H1 (cell line): ENCODE data around the gene OOSP4A. TPM values are rescaled to one million over a fixed set of nuclear protein-coding genes. Genes with fewer than 3 reads are reported as not detected.
A peak's percentile ranks its signal among the peaks of the same experiment; 100 is the strongest.

ENCODE experiments used
- CTCF ChIA-PET: fragments of 300-600 bp; sonication (Branson Sonifier 250); formaldehyde crosslinking; loops from one replicate; lab custom pipeline; 2021; ENCODE audit not compliant: partially characterized antibody; lab: Charles Lee
- POLR2A ChIA-PET: fragments of 300-600 bp; sonication (Branson Sonifier 250); formaldehyde crosslinking; loops from one replicate; lab custom pipeline; 2021; ENCODE audit warnings: inconsistent platforms; ENCODE audit not compliant: partially characterized antibody; lab: Charles Lee
- DNase-seq, 2 experiments: peaks; one replicate each; pipeline versions ENCODE4 v3.0.0 to v3.0.0-alpha.2; 2010 to 2022; ENCODE audit warnings: low spot score in 2 of 2, low read depth in 1 of 2, mixed read lengths in 1 of 2
- FAIRE-seq: peaks from 2 replicates; lab custom pipeline; 2011; peaks lifted over from hg19 to GRCh38; lab: Jason Lieb, UNC
- H2AFZ ChIP-seq: 2 replicates; pipeline ENCODE4 v1.8.1; 2012; ENCODE audit warnings: low read length, inconsistent platforms
- H2AK5ac ChIP-seq: 2 replicates; pipeline ENCODE4 v1.6.1; 2013; ENCODE audit warnings: low read depth, low read length
- H2BK120ac ChIP-seq: replicated peaks from 2 replicates; pipeline ENCODE3; 2013; ENCODE audit warnings: low read depth, low read length, inconsistent platforms
- H2BK12ac ChIP-seq: 2 replicates; pipeline ENCODE4 v1.6.1; 2013; ENCODE audit warnings: low read depth, low read length
- H2BK15ac ChIP-seq: 2 replicates; pipeline ENCODE4 v1.6.1; 2013; ENCODE audit warnings: low read length
- H2BK20ac ChIP-seq: 2 replicates; pipeline ENCODE4 v1.6.1; 2013; ENCODE audit warnings: low read length
- H2BK5ac ChIP-seq: 2 replicates; pipeline ENCODE4 v1.6.1; 2013; ENCODE audit warnings: low read depth, low read length
- H3K14ac ChIP-seq: 2 replicates; pipeline ENCODE4 v1.6.1; 2013; ENCODE audit warnings: inconsistent platforms; ENCODE audit not compliant: insufficient read length
- H3K18ac ChIP-seq: 2 replicates; pipeline ENCODE4 v1.6.1; 2013; ENCODE audit warnings: low read length; ENCODE audit errors: extremely low read depth
- H3K23ac ChIP-seq: 2 replicates; pipeline ENCODE4 v1.6.1; 2013; ENCODE audit warnings: inconsistent platforms; ENCODE audit not compliant: insufficient read length
- H3K23me2 ChIP-seq: 2 replicates; pipeline ENCODE4 v1.6.1; 2013; ENCODE audit warnings: low read depth, low read length
- H3K27ac ChIP-seq: 2 replicates; pipeline ENCODE4 v1.6.1; 2011; ENCODE audit warnings: low read depth, low read length, inconsistent platforms
- H3K27me3 ChIP-seq, 4 experiments: replicated peaks in 1 of 4; 1 replicate in 1 of 4; 2 replicates in 3 of 4; pipeline versions ENCODE4 v1.6.1 to v1.8.1; 2011 to 2013; ENCODE audit warnings: low read length in 3 of 4, mild to moderate bottlenecking in 3 of 4, inconsistent platforms in 2 of 4, mixed read lengths in 2 of 4, moderate library complexity in 1 of 4; ENCODE audit not compliant: control insufficient read depth in 3 of 4, insufficient read depth in 3 of 4; ENCODE audit errors: extremely low read depth in 1 of 4
- H3K36me3 ChIP-seq, 4 experiments: 2 replicates each; pipeline versions ENCODE4 v1.6.1 to v1.8.1; 2011 to 2013; ENCODE audit warnings: mild to moderate bottlenecking in 4 of 4, low read length in 3 of 4, moderate library complexity in 2 of 4, control low read depth in 1 of 4, inconsistent platforms in 1 of 4; ENCODE audit not compliant: insufficient read depth in 4 of 4, control insufficient read depth in 2 of 4
- H3K4ac ChIP-seq: replicated peaks from 2 replicates; pipeline ENCODE3; 2013; ENCODE audit warnings: low read length, low read depth, mixed read lengths, inconsistent platforms; ENCODE audit not compliant: insufficient read length
- H3K4me1 ChIP-seq, 4 experiments: replicated peaks in 1 of 4; 1 replicate in 1 of 4; 2 replicates in 3 of 4; pipeline versions ENCODE4 v1.6.1 to v1.8.1; 2011 to 2013; ENCODE audit warnings: low read length in 3 of 4, inconsistent platforms in 2 of 4, mixed read lengths in 1 of 4; ENCODE audit not compliant: insufficient read depth in 4 of 4, control insufficient read depth in 3 of 4
- H3K4me2 ChIP-seq, 2 experiments: 2 replicates each; pipeline versions ENCODE4 v1.6.1 to v1.8.1; 2011 to 2013; ENCODE audit warnings: low read depth in 2 of 2, low read length in 2 of 2, control low read depth in 1 of 2, inconsistent platforms in 1 of 2, mild to moderate bottlenecking in 1 of 2; ENCODE audit not compliant: insufficient read depth in 1 of 2
- H3K4me3 ChIP-seq, 4 experiments: fragments of 200-600, 300-600 bp in 1 of 4; sonication (generic), shearing (Covaris generic), sonication (Bioruptor Twin) in 1 of 4; 2 replicates each; pipeline versions ENCODE4 v1.5.1 to v1.8.1; 2011 to 2016; ENCODE audit warnings: low read length in 4 of 4, low read depth in 3 of 4, control low read depth in 2 of 4, inconsistent platforms in 2 of 4, mild to moderate bottlenecking in 2 of 4, mixed read lengths in 1 of 4, moderate library complexity in 1 of 4; ENCODE audit not compliant: insufficient read depth in 2 of 4; ENCODE audit errors: extremely low read depth in 1 of 4
- H3K56ac ChIP-seq: replicated peaks from 2 replicates; pipeline ENCODE3; 2013; ENCODE audit warnings: low read depth, mild to moderate bottlenecking, mixed read lengths, low read length, inconsistent platforms; ENCODE audit not compliant: insufficient read length
- H3K79me1 ChIP-seq: 2 replicates; pipeline ENCODE4 v1.6.1; 2013; ENCODE audit warnings: low read depth, low read length, control low read depth
- H3K79me2 ChIP-seq, 2 experiments: 2 replicates each; pipeline versions ENCODE4 v1.6.1 to v1.8.1; 2012 to 2013; ENCODE audit warnings: low read length in 2 of 2, mild to moderate bottlenecking in 2 of 2, inconsistent platforms in 1 of 2; ENCODE audit not compliant: insufficient read depth in 2 of 2, control insufficient read depth in 1 of 2
- H3K9ac ChIP-seq, 4 experiments: replicated peaks in 1 of 4; 1 replicate in 1 of 4; 2 replicates in 3 of 4; pipeline versions ENCODE4 v1.6.1 to v1.8.1; 2011 to 2013; ENCODE audit warnings: low read depth in 3 of 4, low read length in 3 of 4, control low read depth in 2 of 4, mild to moderate bottlenecking in 2 of 4, moderate library complexity in 2 of 4, inconsistent platforms in 1 of 4; ENCODE audit errors: extremely low read depth in 1 of 4
- H3K9me3 ChIP-seq, 2 experiments: 2 replicates each; pipeline versions ENCODE4 v1.6.1 to v1.8.1; 2012 to 2013; ENCODE audit warnings: mild to moderate bottlenecking in 2 of 2, moderate library complexity in 2 of 2, control low read depth in 1 of 2, inconsistent platforms in 1 of 2, low read depth in 1 of 2, low read length in 1 of 2, mixed read lengths in 1 of 2; ENCODE audit not compliant: insufficient read depth in 2 of 2
- H4K20me1 ChIP-seq, 2 experiments: replicated peaks in 1 of 2; 2 replicates each; pipeline versions ENCODE3 to v1.8.1; 2011 to 2013; ENCODE audit warnings: inconsistent platforms in 2 of 2, low read length in 2 of 2, mild to moderate bottlenecking in 1 of 2; ENCODE audit not compliant: insufficient read depth in 2 of 2, control insufficient read depth in 1 of 2
- H4K5ac ChIP-seq: 2 replicates; pipeline ENCODE4 v1.6.1; 2013; ENCODE audit warnings: low read length, low read depth, mixed read lengths, inconsistent platforms; ENCODE audit not compliant: insufficient read length
- H4K8ac ChIP-seq: 2 replicates; pipeline ENCODE4 v1.8.0; 2013; ENCODE audit warnings: mild to moderate bottlenecking, moderate library complexity, low read length, inconsistent platforms; ENCODE audit not compliant: insufficient read depth; ENCODE audit errors: extremely low read depth
- H4K91ac ChIP-seq: replicated peaks from 2 replicates; pipeline ENCODE3; 2013; ENCODE audit warnings: low read length, mixed read lengths, inconsistent platforms; ENCODE audit not compliant: insufficient read length
- CHD2 ChIP-seq: IDR thresholded peaks from 2 replicates; pipeline ENCODE4 v1.6.1; 2012; ENCODE audit warnings: low read length, improper control_type of control experiment
- CTBP2 ChIP-seq: IDR thresholded peaks from 2 replicates; pipeline ENCODE4 v1.7.0; 2011; ENCODE audit warnings: borderline replicate concordance, mild to moderate bottlenecking, moderate library complexity, mixed read lengths, low read length; ENCODE audit not compliant: insufficient read depth, insufficient read length
- EGR1 ChIP-seq: IDR thresholded peaks from 2 replicates; pipeline ENCODE4 v1.6.1; 2011; ENCODE audit warnings: low read depth, low read length, borderline replicate concordance
- JUN ChIP-seq: IDR thresholded peaks from 2 replicates; pipeline ENCODE4 v1.6.1; 2011; ENCODE audit warnings: low read depth, mild to moderate bottlenecking, improper control_type of control experiment, low read length
- PHF8 ChIP-seq: fragments of 200-600 bp; sonication (generic); conservative IDR thresholded peaks from 2 replicates; pipeline ENCODE4 v1.7.1; 2012; ENCODE audit warnings: low read depth, mild to moderate bottlenecking, inconsistent platforms, low read length, moderate library complexity
- RFX5 ChIP-seq: IDR thresholded peaks from 2 replicates; pipeline ENCODE4 v1.6.1; 2011; ENCODE audit warnings: low read depth, low read length, improper control_type of control experiment, borderline replicate concordance
- RXRA ChIP-seq: IDR thresholded peaks from 2 replicates; pipeline ENCODE4 v1.6.1; 2011; ENCODE audit warnings: low read depth, mild to moderate bottlenecking, low read length, moderate library complexity; ENCODE audit not compliant: insufficient read depth
- SIRT6 ChIP-seq: IDR thresholded peaks from one replicate; pipeline ENCODE4 v1.7.1; 2012; ENCODE audit warnings: low read length, inconsistent platforms
- TAF1 ChIP-seq: IDR thresholded peaks from 2 replicates; pipeline ENCODE4 v1.6.1; 2011; ENCODE audit warnings: mild to moderate bottlenecking, low read depth, low read length
- YY1 ChIP-seq: IDR thresholded peaks from 2 replicates; pipeline ENCODE4 v1.6.1; 2011; ENCODE audit warnings: low read depth, mild to moderate bottlenecking, low read length
- WGBS, 2 experiments: shearing (Covaris generic) in 1 of 2; methylation state at CpG; one replicate each; pipeline versions ENCODE4 v1.1.6 to v1.1.7; 2013 to 2015; ENCODE audit warnings: low lambda C conversion rate in 2 of 2, mixed read lengths in 2 of 2, inconsistent platforms in 1 of 2, low coverage in 1 of 2, missing lambda C conversion rate in 1 of 2; ENCODE audit not compliant: insufficient replicate concordance in 2 of 2, insufficient coverage in 1 of 2, insufficient read length in 1 of 2; ENCODE audit errors: extremely low coverage in 1 of 2, missing lambda C conversion rate in 1 of 2; 5-methylcytosine and 5-hydroxymethylcytosine counted together
- polyA plus RNA-seq, 7 experiments: library from polyadenylated mRNA; depleted of rRNA in 3 of 7; stranded (reverse) in 5 of 7; unstranded in 2 of 7; fragments of >200 nt in 5 of 7; fragments of 200-250 nt in 2 of 7; gene quantifications; 1 replicate in 5 of 7; 2 replicates in 1 of 7; 4 replicates in 1 of 7; pipeline versions ENCODE4 v1.2.1 to v1.2.3, GENCODE V29; 2011 to 2013; ENCODE audit warnings: missing spikeins in 2 of 7, mixed read lengths in 2 of 7
- total RNA-seq: library from RNA; stranded (reverse); fragmentation: NEBNext Ultra II Directional; extraction: Animal tissue kit (Norgen Biotek cat#: 25700); gene quantifications from 2 replicates; pipeline ENCODE4 v1.2.1, GENCODE V29; 2021
- TF ChIP-seq, protein P1 (sequence below): IDR thresholded peaks from 2 replicates; pipeline ENCODE4 v1.6.1; 2012; ENCODE audit warnings: inconsistent platforms
- TF ChIP-seq, protein P2 (sequence below), 3 experiments: IDR thresholded peaks; 1 replicate in 2 of 3; 2 replicates in 1 of 3; pipeline versions ENCODE4 v1.5.1 to v1.6.1; 2011; ENCODE audit warnings: low read length in 3 of 3, mild to moderate bottlenecking in 3 of 3, inconsistent platforms in 2 of 3, low read depth in 1 of 3, moderate library complexity in 1 of 3; ENCODE audit not compliant: insufficient read depth in 1 of 3; ENCODE audit errors: control extremely low read depth in 1 of 3

The OOSP4A gene
- total and polyA plus RNA-seq, 2 of the 8 experiments (the other 6 are each of a cell fraction or from before 2014, with no cell fraction given), result not detected

GRCh38 chr11:59973097-59973496 is 9.3 kb downstream of the OOSP4A start:
- Histone ChIP-seq H4K8ac (no peak overlapping the region), H2BK20ac (no peak overlapping the region), H4K91ac (no peak overlapping the region), H3K4me2 (no peak overlapping the region; a peak in 1 of 4 replicates), H4K20me1 (no peaks in the 10 kb centered on the region), H3K18ac (no peak overlapping the region), H4K5ac (no peak overlapping the region), H2BK120ac (no peak overlapping the region), H2BK12ac (no peak overlapping the region), H3K27me3 (no peaks in the 10 kb centered on the region), H2BK15ac (no peak overlapping the region), H3K23ac (no peak overlapping the region), H3K4me1 (peaks cover 0 to 7% (median 0%) of the 10 kb centered on the region in 4 experiments; a peak in 1 of 7 replicates), H3K9ac (no peak overlapping the region), H3K14ac (no peak overlapping the region), H3K36me3 (no peaks in the 10 kb centered on the region), H3K79me2 (no peaks in the 10 kb centered on the region), H3K4me3 (peak overlapping the region in 2 of 4 experiments; percentile 1 to 11; a peak in 2 of 8 replicates), H2AK5ac (no peak overlapping the region), H2AFZ (peak overlapping the region; percentile 70), H3K9me3 (no peaks in the 10 kb centered on the region), H3K4ac (no peak overlapping the region), H3K27ac (no peak overlapping the region), H2BK5ac (no peak overlapping the region), H3K56ac (no peak overlapping the region), H3K23me2 (no peaks in the 10 kb centered on the region), H3K79me1 (no peaks in the 10 kb centered on the region)
- DNase-seq, result no peak
- 65% methylated on average over 5 of the region's 5 CpGs; no CpG with 5 or more reads in 1 of the 2 experiments for WGBS, 2 experiments
- ChIA-PET CTCF (no interaction called here), POLR2A (interaction anchor here (0.9 kb wide), 1 partner anchor 14 kb away, joined by 3 read pairs; no protein-coding TSS in a partner anchor)
- FAIRE-seq, result peak; percentile 57
- TF ChIP-seq CHD2, result no peak
- TF ChIP-seq YY1, result no peak
- no peak for TF ChIP-seq JUN
- no peak for TF ChIP-seq RXRA
- TF ChIP-seq SIRT6, result no peak
- TF ChIP-seq PHF8, result no peak
- no peak for TF ChIP-seq RFX5
- TF ChIP-seq TAF1, result no peak
- no peak for TF ChIP-seq CTBP2
- TF ChIP-seq EGR1, result no peak
- TF ChIP-seq, protein P1, sequence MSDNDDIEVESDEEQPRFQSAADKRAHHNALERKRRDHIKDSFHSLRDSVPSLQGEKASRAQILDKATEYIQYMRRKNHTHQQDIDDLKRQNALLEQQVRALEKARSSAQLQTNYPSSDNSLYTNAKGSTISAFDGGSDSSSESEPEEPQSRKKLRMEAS, result no peak
- TF ChIP-seq, protein P2, sequence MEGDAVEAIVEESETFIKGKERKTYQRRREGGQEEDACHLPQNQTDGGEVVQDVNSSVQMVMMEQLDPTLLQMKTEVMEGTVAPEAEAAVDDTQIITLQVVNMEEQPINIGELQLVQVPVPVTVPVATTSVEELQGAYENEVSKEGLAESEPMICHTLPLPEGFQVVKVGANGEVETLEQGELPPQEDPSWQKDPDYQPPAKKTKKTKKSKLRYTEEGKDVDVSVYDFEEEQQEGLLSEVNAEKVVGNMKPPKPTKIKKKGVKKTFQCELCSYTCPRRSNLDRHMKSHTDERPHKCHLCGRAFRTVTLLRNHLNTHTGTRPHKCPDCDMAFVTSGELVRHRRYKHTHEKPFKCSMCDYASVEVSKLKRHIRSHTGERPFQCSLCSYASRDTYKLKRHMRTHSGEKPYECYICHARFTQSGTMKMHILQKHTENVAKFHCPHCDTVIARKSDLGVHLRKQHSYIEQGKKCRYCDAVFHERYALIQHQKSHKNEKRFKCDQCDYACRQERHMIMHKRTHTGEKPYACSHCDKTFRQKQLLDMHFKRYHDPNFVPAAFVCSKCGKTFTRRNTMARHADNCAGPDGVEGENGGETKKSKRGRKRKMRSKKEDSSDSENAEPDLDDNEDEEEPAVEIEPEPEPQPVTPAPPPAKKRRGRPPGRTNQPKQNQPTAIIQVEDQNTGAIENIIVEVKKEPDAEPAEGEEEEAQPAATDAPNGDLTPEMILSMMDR (IDR thresholded peaks at IDR 0.05; ENCODE audit: control extremely low read depth in 1 of 3, insufficient read depth in 1 of 3, low read depth in 1 of 3, low read length in 3 of 3), result no peak
